H9 (cell line): ENCODE results near the gene PAK1. TPM values are rescaled to one million over a fixed set of nuclear protein-coding genes. Genes with fewer than 3 reads are reported as not detected.

Experiments used
- DNase-seq: peaks from one replicate; pipeline ENCODE4 v3.0.0-alpha.2; 2017
- H2AFZ ChIP-seq: one replicate; pipeline ENCODE4 v1.6.1; 2013; ENCODE audit warnings: mild to moderate bottlenecking, low read length, control low read depth, moderate library complexity
- H2AK5ac ChIP-seq: 2 replicates; pipeline ENCODE4 v1.6.1; 2013; ENCODE audit warnings: low read length, control low read depth, mixed read lengths; ENCODE audit not compliant: insufficient read length
- H2BK120ac ChIP-seq: one replicate; pipeline ENCODE4 v1.6.1; 2013; ENCODE audit warnings: low read depth, mild to moderate bottlenecking, low read length, control low read depth, inconsistent platforms; ENCODE audit not compliant: poor library complexity, severe bottlenecking
- H2BK12ac ChIP-seq: 2 replicates; pipeline ENCODE4 v1.6.1; 2013; ENCODE audit warnings: low read length, control low read depth, mixed read lengths, low read depth; ENCODE audit not compliant: insufficient read length
- H2BK15ac ChIP-seq: 2 replicates; pipeline ENCODE4 v1.6.1; 2013; ENCODE audit warnings: low read depth, low read length, control low read depth
- H2BK20ac ChIP-seq: one replicate; pipeline ENCODE4 v1.6.1; 2013; ENCODE audit warnings: low read depth, mild to moderate bottlenecking, low read length, control low read depth, inconsistent platforms; ENCODE audit not compliant: poor library complexity, severe bottlenecking
- H2BK5ac ChIP-seq: 2 replicates; pipeline ENCODE4 v1.6.1; 2013; ENCODE audit warnings: low read length, control low read depth, mixed read lengths; ENCODE audit not compliant: insufficient read length
- H3K14ac ChIP-seq: 2 replicates; pipeline ENCODE4 v1.6.1; 2013; ENCODE audit warnings: low read length, control low read depth; ENCODE audit not compliant: insufficient read depth
- H3K18ac ChIP-seq: 2 replicates; pipeline ENCODE4 v1.6.1; 2013; ENCODE audit warnings: low read depth, mild to moderate bottlenecking, mixed read lengths, low read length, control low read depth; ENCODE audit not compliant: insufficient read length
- H3K23ac ChIP-seq: 2 replicates; pipeline ENCODE4 v1.6.1; 2013; ENCODE audit warnings: low read length, control low read depth, mixed read lengths, low read depth; ENCODE audit not compliant: insufficient read length
- H3K23me2 ChIP-seq: 2 replicates; pipeline ENCODE4 v1.6.1; 2013; ENCODE audit warnings: low read depth, mild to moderate bottlenecking, mixed read lengths, low read length, control low read depth; ENCODE audit not compliant: insufficient read length, poor library complexity, severe bottlenecking
- H3K27ac ChIP-seq: 2 replicates; pipeline ENCODE4 v1.5.1; 2013; ENCODE audit warnings: low read length, control low read depth, mixed read lengths, low read depth; ENCODE audit not compliant: insufficient read length
- H3K27me3 ChIP-seq: 2 replicates; pipeline ENCODE4 v1.6.1; 2013; ENCODE audit warnings: low read length, control low read depth, inconsistent platforms; ENCODE audit not compliant: insufficient read depth
- H3K4ac ChIP-seq: 2 replicates; pipeline ENCODE4 v1.6.1; 2013; ENCODE audit warnings: low read depth, mild to moderate bottlenecking, control low read depth, inconsistent platforms, low read length, moderate library complexity
- H3K4me1 ChIP-seq: 2 replicates; pipeline ENCODE4 v1.6.1; 2013; ENCODE audit warnings: low read length, control low read depth, inconsistent platforms; ENCODE audit not compliant: insufficient read depth
- H3K4me2 ChIP-seq: 2 replicates; pipeline ENCODE4 v1.6.1; 2013; ENCODE audit warnings: low read length, control low read depth, mixed read lengths; ENCODE audit not compliant: insufficient read length, insufficient read depth
- H3K56ac ChIP-seq: 2 replicates; pipeline ENCODE4 v1.6.1; 2013; ENCODE audit warnings: low read depth, mild to moderate bottlenecking, mixed read lengths, low read length, control low read depth; ENCODE audit not compliant: insufficient read length
- H3K79me1 ChIP-seq: 2 replicates; pipeline ENCODE4 v1.6.1; 2013; ENCODE audit warnings: low read depth, mild to moderate bottlenecking, moderate library complexity, low read length, control low read depth, inconsistent platforms; ENCODE audit not compliant: insufficient read depth, poor library complexity, severe bottlenecking
- H3K79me2 ChIP-seq: 2 replicates; pipeline ENCODE4 v1.6.1; 2013; ENCODE audit warnings: low read length, control low read depth, inconsistent platforms; ENCODE audit not compliant: insufficient read depth
- H3K9ac ChIP-seq: 2 replicates; pipeline ENCODE4 v1.6.1; 2013; ENCODE audit warnings: low read length, control low read depth, mixed read lengths; ENCODE audit not compliant: insufficient read length; ENCODE audit errors: extremely low read depth
- H3K9me3 ChIP-seq: one replicate; pipeline ENCODE4 v1.6.1; 2013; ENCODE audit warnings: low read depth, low read length, inconsistent platforms; ENCODE audit not compliant: control insufficient read depth
- H3T11ph ChIP-seq: one replicate; pipeline ENCODE4 v1.6.1; 2013; ENCODE audit warnings: mild to moderate bottlenecking, low read length, control low read depth, inconsistent platforms
- H4K20me1 ChIP-seq: one replicate; pipeline ENCODE4 v1.6.1; 2013; ENCODE audit not compliant: control insufficient read depth, insufficient read length, insufficient read depth
- H4K5ac ChIP-seq: 2 replicates; pipeline ENCODE4 v1.6.1; 2013; ENCODE audit warnings: low read depth, mild to moderate bottlenecking, mixed read lengths, low read length, control low read depth; ENCODE audit not compliant: insufficient read length
- H4K8ac ChIP-seq: replicated peaks from 2 replicates; pipeline ENCODE4 v1.6.1; 2013; ENCODE audit warnings: low read length, control low read depth, mixed read lengths, low read depth; ENCODE audit not compliant: insufficient read length
- H4K91ac ChIP-seq: 2 replicates; pipeline ENCODE4 v1.6.1; 2013; ENCODE audit warnings: low read depth, mild to moderate bottlenecking, moderate library complexity, mixed read lengths, low read length, control low read depth; ENCODE audit not compliant: insufficient read length
- H3K27ac Mint-ChIP-seq, 3 experiments: 2 replicates in 2 of 3; 3 replicates in 1 of 3; pipeline ENCODE4 v1.8.0; 2020 to 2021; ENCODE audit warnings: mixed read lengths in 3 of 3, mild to moderate bottlenecking in 1 of 3, moderate library complexity in 1 of 3
- H3K27me3 Mint-ChIP-seq: 2 replicates; pipeline ENCODE4 v1.8.0; 2021; ENCODE audit warnings: low read depth, mild to moderate bottlenecking, moderate library complexity, mixed read lengths
- H3K36me3 Mint-ChIP-seq, 3 experiments: 2 replicates in 2 of 3; 3 replicates in 1 of 3; pipeline ENCODE4 v1.8.0; 2020 to 2021; ENCODE audit warnings: low read depth in 3 of 3, mixed read lengths in 3 of 3; ENCODE audit not compliant: insufficient read depth in 1 of 3
- H3K4me1 Mint-ChIP-seq, 2 experiments: 2 replicates each; pipeline ENCODE4 v1.8.0; 2020; ENCODE audit warnings: mixed read lengths in 2 of 2
- H3K4me3 Mint-ChIP-seq, 2 experiments: 2 replicates in 1 of 2; 3 replicates in 1 of 2; pipeline ENCODE4 v1.8.0; 2020 to 2021; ENCODE audit warnings: mild to moderate bottlenecking in 2 of 2, mixed read lengths in 2 of 2, moderate library complexity in 1 of 2
- H3K9me3 Mint-ChIP-seq, 2 experiments: 2 replicates in 1 of 2; 3 replicates in 1 of 2; pipeline ENCODE4 v1.8.0; 2020; ENCODE audit warnings: mild to moderate bottlenecking in 2 of 2, mixed read lengths in 2 of 2, moderate library complexity in 1 of 2
- WGBS: extraction: QIAGEN DNeasy Blood & Tissue Kit; methylation state at CpG from one replicate; pipeline ENCODE4 v1.1.7; 2013; ENCODE audit warnings: missing lambda C conversion rate, low lambda C conversion rate, mixed read lengths; ENCODE audit not compliant: insufficient read length; ENCODE audit errors: extremely low coverage; 5-methylcytosine and 5-hydroxymethylcytosine counted together
- total RNA-seq: library from RNA; stranded (reverse); gene quantifications from 2 replicates; pipeline ENCODE4 v1.2.1, GENCODE V29; 2021
- TF ChIP-seq, protein P1 (sequence below): fragments of 200-600 bp; sonication (generic); conservative IDR thresholded peaks from 3 replicates; pipeline ENCODE4 v1.8.0; 2021; ENCODE audit warnings: antibody characterized with exemption, mild to moderate bottlenecking

PAK1 gene
- total RNA-seq, 1 experiment from 2014 or later: 122 TPM

DNA sequence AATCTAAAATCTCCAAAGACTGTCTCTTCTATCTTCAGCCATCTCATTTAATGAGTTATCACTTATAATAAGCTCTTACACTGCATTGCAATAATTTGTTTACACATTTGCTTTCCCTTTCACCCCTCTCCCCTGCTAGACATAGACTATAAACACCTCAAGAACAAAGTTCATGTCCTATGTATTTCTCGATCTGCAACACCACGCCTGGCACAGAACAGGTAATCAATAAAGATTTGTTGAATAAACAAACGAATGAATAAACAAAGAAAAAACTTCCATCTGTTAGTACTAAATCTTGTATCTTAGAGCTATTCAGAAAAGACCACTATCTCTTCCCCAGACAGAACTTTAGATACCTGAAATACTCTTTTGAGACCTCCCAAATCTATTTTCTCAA, 77.6 kb downstream of the PAK1 start:
- Histone ChIP-seq H2BK12ac (no peak overlapping the region), H4K5ac (no peak overlapping the region), H2BK20ac (no peak overlapping the region), H3K18ac (no peak overlapping the region), H3K9ac (no peak overlapping the region), H2BK15ac (no peak overlapping the region), H3K9me3 (no peaks in the 10 kb centered on the region), H3K4ac (no peak overlapping the region), H3K23me2 (no peaks in the 10 kb centered on the region), H4K91ac (no peak overlapping the region), H3K14ac (no peak overlapping the region), H3K56ac (no peak overlapping the region), H3K27ac (no peak overlapping the region), H3K79me1 (peaks cover 12% of the 10 kb centered on the region), H3K23ac (no peak overlapping the region), H2BK120ac (no peak overlapping the region), H2BK5ac (no peak overlapping the region), H2AFZ (no peak overlapping the region), H4K8ac (no peak overlapping the region), H3T11ph (no peak overlapping the region), H2AK5ac (no peak overlapping the region), H3K4me2 (no peak overlapping the region), H3K4me1 (peaks cover 5% of the 10 kb centered on the region; the same call in 1 of the 2 replicates), H4K20me1 (no peaks in the 10 kb centered on the region), H3K27me3 (no peaks in the 10 kb centered on the region), H3K79me2 (peaks cover 34% of the 10 kb centered on the region; the same call in 1 of the 2 replicates)
- Mint-ChIP-seq H3K4me3 (no peak overlapping the region), H3K36me3 (peaks cover 12 to 17% (median 16%) of the 10 kb centered on the region in 3 experiments; a peak in 6 of 7 replicates), H3K9me3 (no peaks in the 10 kb centered on the region), H3K27me3 (no peaks in the 10 kb centered on the region), H3K27ac (no peak overlapping the region), H3K4me1 (peaks cover 5 to 10% of the 10 kb centered on the region in 2 experiments)
- no peak for DNase-seq
- TF ChIP-seq, protein P1, sequence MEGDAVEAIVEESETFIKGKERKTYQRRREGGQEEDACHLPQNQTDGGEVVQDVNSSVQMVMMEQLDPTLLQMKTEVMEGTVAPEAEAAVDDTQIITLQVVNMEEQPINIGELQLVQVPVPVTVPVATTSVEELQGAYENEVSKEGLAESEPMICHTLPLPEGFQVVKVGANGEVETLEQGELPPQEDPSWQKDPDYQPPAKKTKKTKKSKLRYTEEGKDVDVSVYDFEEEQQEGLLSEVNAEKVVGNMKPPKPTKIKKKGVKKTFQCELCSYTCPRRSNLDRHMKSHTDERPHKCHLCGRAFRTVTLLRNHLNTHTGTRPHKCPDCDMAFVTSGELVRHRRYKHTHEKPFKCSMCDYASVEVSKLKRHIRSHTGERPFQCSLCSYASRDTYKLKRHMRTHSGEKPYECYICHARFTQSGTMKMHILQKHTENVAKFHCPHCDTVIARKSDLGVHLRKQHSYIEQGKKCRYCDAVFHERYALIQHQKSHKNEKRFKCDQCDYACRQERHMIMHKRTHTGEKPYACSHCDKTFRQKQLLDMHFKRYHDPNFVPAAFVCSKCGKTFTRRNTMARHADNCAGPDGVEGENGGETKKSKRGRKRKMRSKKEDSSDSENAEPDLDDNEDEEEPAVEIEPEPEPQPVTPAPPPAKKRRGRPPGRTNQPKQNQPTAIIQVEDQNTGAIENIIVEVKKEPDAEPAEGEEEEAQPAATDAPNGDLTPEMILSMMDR: no peak
- no CpG with 5 or more reads among the region's 3 CpGs for WGBS
